HepG2 (cell line): ENCODE data around the gene TMEM232. TPM values are rescaled to one million over a fixed set of nuclear protein-coding genes. Genes with fewer than 3 reads are reported as not detected.

Source experiments
- ATAC-seq: fragments of 200-7000 bp; cut with Tn5 transposase; 3 replicates; pipeline ENCODE4 v1.9.1; 2020; ENCODE audit warnings: mild to moderate bottlenecking, moderate library complexity
- BruUV-seq: library from RNA; stranded (reverse); fragments of 400-500 nt; replicated peaks from 2 replicates; lab custom pipeline; 2021; lab: Mats Ljungman, UMichigan
- CTCF ChIA-PET: fragments of 300-600 bp; formaldehyde crosslinking; extraction: SDS; loops from one replicate; lab custom pipeline; 2021; ENCODE audit warnings: low total read pairs, inconsistent platforms, low intra/inter-chr PET ratio; lab: Yijun Ruan, JAX
- POLR2A ChIA-PET: fragments of 350-600 bp; sonication (Branson Sonifier 250); formaldehyde crosslinking; loops from one replicate; lab custom pipeline; 2020; ENCODE audit warnings: antibody characterized with exemption, inconsistent platforms; lab: Yijun Ruan, JAX
- DNase-seq: peaks from one replicate; pipeline ENCODE4 v3.0.0-alpha.2; 2015; ENCODE audit warnings: low spot score
- FAIRE-seq: peaks from 3 replicates; lab custom pipeline; 2011; peaks lifted over from hg19 to GRCh38; lab: Jason Lieb, UNC
- H2AFZ ChIP-seq: one replicate; pipeline ENCODE4 v1.6.1; 2011; ENCODE audit warnings: low read length, inconsistent platforms
- H3K27ac ChIP-seq: fragments of 300-600 bp; 3 replicates; pipeline ENCODE4 v1.8.0; 2011; ENCODE audit warnings: mixed run types, mild to moderate bottlenecking, mixed read lengths, low read length, inconsistent platforms; ENCODE audit not compliant: insufficient read depth; ENCODE audit errors: extremely low read length
- H3K27me3 ChIP-seq, 2 experiments: fragments of 200-600 bp in 1 of 2; 2 replicates in 1 of 2; 3 replicates in 1 of 2; pipeline versions ENCODE4 v1.6.0 to v1.8.0; 2011; ENCODE audit warnings: low read length in 2 of 2, mild to moderate bottlenecking in 2 of 2, moderate library complexity in 2 of 2, inconsistent platforms in 1 of 2; ENCODE audit not compliant: insufficient read depth in 2 of 2, control insufficient read depth in 1 of 2
- H3K36me3 ChIP-seq, 2 experiments: fragments of 200-600 bp in 1 of 2; replicated peaks in 1 of 2; 2 replicates in 1 of 2; 3 replicates in 1 of 2; pipeline versions ENCODE4 v1.5.1 to v1.8.0; 2011; ENCODE audit warnings: low read length in 2 of 2, inconsistent platforms in 1 of 2; ENCODE audit not compliant: insufficient read depth in 2 of 2, control insufficient read depth in 1 of 2
- H3K4me1 ChIP-seq: 2 replicates; pipeline ENCODE4 v1.5.1; 2012; ENCODE audit warnings: low read length, inconsistent platforms; ENCODE audit not compliant: insufficient read depth
- H3K4me2 ChIP-seq: 2 replicates; pipeline ENCODE4 v1.6.0; 2011; ENCODE audit warnings: low read depth, low read length, inconsistent platforms
- H3K4me3 ChIP-seq, 3 experiments: fragments of 200-600 bp in 1 of 3; sonication (generic), shearing (Covaris generic) in 1 of 3; replicated peaks in 1 of 3; 2 replicates each; pipeline ENCODE4 v1.5.1; 2011 to 2016; ENCODE audit warnings: low read length in 3 of 3, inconsistent platforms in 2 of 3, low read depth in 2 of 3, mild to moderate bottlenecking in 2 of 3, control low read depth in 1 of 3, mixed read lengths in 1 of 3; ENCODE audit not compliant: insufficient read depth in 1 of 3
- H3K79me2 ChIP-seq: one replicate; pipeline ENCODE4 v1.6.1; 2011; ENCODE audit warnings: low read length, inconsistent platforms; ENCODE audit not compliant: insufficient read depth
- H3K9ac ChIP-seq: 2 replicates; pipeline ENCODE4 v1.6.0; 2011; ENCODE audit warnings: mild to moderate bottlenecking, low read depth, low read length, inconsistent platforms; ENCODE audit not compliant: insufficient read depth
- H3K9me3 ChIP-seq: 2 replicates; pipeline ENCODE4 v1.5.1; 2012; ENCODE audit warnings: mild to moderate bottlenecking, low read length
- H4K20me1 ChIP-seq: 2 replicates; pipeline ENCODE4 v1.6.0; 2011; ENCODE audit warnings: inconsistent platforms, mild to moderate bottlenecking, low read length, moderate library complexity; ENCODE audit not compliant: insufficient read depth
- IRX3 ChIP-seq: sonication (generic); formaldehyde crosslinking; IDR thresholded peaks from 2 replicates; pipeline ENCODE4 v1.8.1; 2023; ENCODE audit warnings: mild to moderate bottlenecking, low read depth, missing genetic modification reagents, borderline replicate concordance
- KDM6A ChIP-seq: IDR thresholded peaks from 2 replicates; pipeline ENCODE4 v1.6.1; 2016; ENCODE audit warnings: low read depth
- KMT2B ChIP-seq: IDR thresholded peaks from 2 replicates; pipeline ENCODE4 v1.6.1; 2016; ENCODE audit warnings: missing genetic modification reagents, missing compliant biosample characterization
- LRRFIP1 ChIP-seq: sonication (generic); formaldehyde crosslinking; conservative IDR thresholded peaks from 2 replicates; pipeline ENCODE4 v1.4.0; 2020; ENCODE audit warnings: missing genetic modification reagents
- PLRG1 ChIP-seq: fragments of 450-650 bp; conservative IDR thresholded peaks from 2 replicates; pipeline ENCODE4 v1.6.1; 2016
- RBFOX2 ChIP-seq: fragments of 200-400 bp; formaldehyde crosslinking; IDR thresholded peaks from 2 replicates; pipeline ENCODE4 v1.6.1; 2017; ENCODE audit warnings: low read depth, mild to moderate bottlenecking, low read length
- TEAD3 ChIP-seq: optimal IDR thresholded peaks from 2 replicates; pipeline ENCODE3; 2016; ENCODE audit warnings: borderline replicate concordance
- WIZ ChIP-seq: sonication (generic); formaldehyde crosslinking; IDR thresholded peaks from 2 replicates; pipeline ENCODE4 v1.5.1; 2020; ENCODE audit warnings: mild to moderate bottlenecking, missing genetic modification reagents
- ZBTB44 ChIP-seq: sonication (generic); formaldehyde crosslinking; IDR thresholded peaks from 2 replicates; pipeline ENCODE4 v1.4.0; 2020; ENCODE audit warnings: missing genetic modification reagents
- ZNF547 ChIP-seq: sonication (generic); formaldehyde crosslinking; IDR thresholded peaks from 2 replicates; pipeline ENCODE4 v1.5.1; 2020; ENCODE audit warnings: mild to moderate bottlenecking, missing genetic modification reagents
- WGBS: methylation state at CpG from one replicate; pipeline ENCODE4 v1.1.6; 2017; ENCODE audit warnings: low lambda C conversion rate; 5-methylcytosine and 5-hydroxymethylcytosine counted together
- in situ Hi-C: cut with HindIII; loops from 2 replicates; pipeline ENCODE4 v1.10.0; 2017; ENCODE audit warnings: low pct_unique_long_range_greater_than_20kb; ENCODE audit not compliant: extremely low pct_ligation_motif_present
- intact Hi-C: fragments of 100-400 bp; cut with micrococcal nuclease; formaldehyde crosslinking; loops from one replicate; pipeline ENCODE4 v1.10.0; 2022; ENCODE audit not compliant: unreplicated experiment
- polyA plus RNA-seq, 8 experiments: library from polyadenylated mRNA; depleted of rRNA in 3 of 8; stranded (reverse) in 7 of 8; unstranded in 1 of 8; fragments of >200 nt; fragmentation: Illumina TruSeq in 4 of 8; extraction: Trizol in 4 of 8; gene quantifications; 2 replicates each; pipeline versions ENCODE4 v1.2.1 to v1.2.3, GENCODE V29; 2011 to 2016; ENCODE audit warnings: low read depth in 4 of 8, missing spikeins in 1 of 8, mixed read lengths in 1 of 8; ENCODE audit not compliant: insufficient read depth in 1 of 8
- total RNA-seq, 5 experiments: library from RNA; depleted of rRNA; stranded (reverse); fragments of >200 nt; fragmentation: Illumina TruSeq; extraction: Trizol; gene quantifications; 2 replicates each; pipeline ENCODE4 v1.2.3, GENCODE V29; 2016; ENCODE audit warnings: low read depth in 1 of 5
- TF ChIP-seq, protein P1 (sequence below): sonication (generic); formaldehyde crosslinking; IDR thresholded peaks from 2 replicates; pipeline ENCODE4 v1.5.0; 2020; ENCODE audit warnings: mild to moderate bottlenecking, missing genetic modification reagents
- TF ChIP-seq, protein P2 (sequence below): IDR thresholded peaks from 2 replicates; pipeline ENCODE4 v1.6.1; 2016; ENCODE audit warnings: control low read depth
- TF ChIP-seq, protein P3 (sequence below): sonication (generic); formaldehyde crosslinking; IDR thresholded peaks from 2 replicates; pipeline ENCODE4 v1.4.0; 2020; ENCODE audit warnings: mild to moderate bottlenecking, missing genetic modification reagents, borderline replicate concordance

The TMEM232 gene
- total and polyA plus RNA-seq, 2 of the 13 experiments (the other 11 are each of a cell fraction or from before 2014, with no cell fraction given), result 0.29 to 0.71 TPM

DNA sequence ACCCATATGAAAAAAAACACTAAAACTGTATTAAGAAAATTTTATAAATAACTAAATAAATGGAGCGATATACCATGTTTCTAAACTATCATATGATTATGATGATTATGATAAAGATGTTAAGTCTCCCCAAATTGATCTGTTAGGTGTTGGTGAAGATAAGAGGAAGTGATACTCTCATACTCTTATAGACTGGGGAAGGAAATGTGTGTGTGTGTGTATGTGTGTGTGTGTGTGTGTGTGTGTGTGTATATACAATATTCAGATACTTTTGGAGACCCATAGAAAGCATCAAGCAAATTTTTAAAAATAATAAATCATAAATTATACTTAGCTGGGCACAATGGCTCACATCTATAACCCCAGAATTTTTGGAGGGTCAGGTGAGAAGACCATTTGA, 62.9 kb downstream of the TMEM232 start:
- no peak for FAIRE-seq
- ChIA-PET CTCF (no interaction called here), POLR2A (no interaction called here)

More for the DNA sequence above, 62.9 kb downstream of the TMEM232 start:
- no peak overlapping the region for H2AFZ ChIP-seq
- no peaks in the 10 kb centered on the region for H3K36me3 ChIP-seq
- in situ Hi-C loops, result no loop called here
- 5% methylated on average over 1 of the region's 1 CpG for WGBS
- no peaks in the 10 kb centered on the region for H3K27me3 ChIP-seq
- no peaks in the 10 kb centered on the region for H3K9me3 ChIP-seq
- H3K4me3 ChIP-seq, result no peak overlapping the region
- H3K27ac ChIP-seq, result no peak overlapping the region
- intact Hi-C loops, result no loop called here
- no peaks in the 10 kb centered on the region for H3K79me2 ChIP-seq
- H4K20me1 ChIP-seq, result no peaks in the 10 kb centered on the region
- H3K4me1 ChIP-seq, result no peaks in the 10 kb centered on the region
- DNase-seq, result no peak
- H3K9ac ChIP-seq, result no peak overlapping the region
- no peak for ATAC-seq
- H3K4me2 ChIP-seq, result no peak overlapping the region
- no TSS peak for BruUV-seq
- TF ChIP-seq, protein P1, sequence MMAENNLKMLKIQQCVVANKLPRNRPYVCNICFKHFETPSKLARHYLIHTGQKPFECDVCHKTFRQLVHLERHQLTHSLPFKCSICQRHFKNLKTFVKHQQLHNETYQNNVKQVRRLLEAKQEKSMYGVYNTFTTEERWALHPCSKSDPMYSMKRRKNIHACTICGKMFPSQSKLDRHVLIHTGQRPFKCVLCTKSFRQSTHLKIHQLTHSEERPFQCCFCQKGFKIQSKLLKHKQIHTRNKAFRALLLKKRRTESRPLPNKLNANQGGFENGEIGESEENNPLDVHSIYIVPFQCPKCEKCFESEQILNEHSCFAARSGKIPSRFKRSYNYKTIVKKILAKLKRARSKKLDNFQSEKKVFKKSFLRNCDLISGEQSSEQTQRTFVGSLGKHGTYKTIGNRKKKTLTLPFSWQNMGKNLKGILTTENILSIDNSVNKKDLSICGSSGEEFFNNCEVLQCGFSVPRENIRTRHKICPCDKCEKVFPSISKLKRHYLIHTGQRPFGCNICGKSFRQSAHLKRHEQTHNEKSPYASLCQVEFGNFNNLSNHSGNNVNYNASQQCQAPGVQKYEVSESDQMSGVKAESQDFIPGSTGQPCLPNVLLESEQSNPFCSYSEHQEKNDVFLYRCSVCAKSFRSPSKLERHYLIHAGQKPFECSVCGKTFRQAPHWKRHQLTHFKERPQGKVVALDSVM, result no peak
- TF ChIP-seq RBFOX2 (no peak), KMT2B (CRISPR knock-in tag) (no peak), LRRFIP1 (no peak), IRX3 (no peak), WIZ (CRISPR knock-in tag) (no peak), PLRG1 (no peak), KDM6A (CRISPR knock-in tag) (no peak), TEAD3 (CRISPR knock-in tag) (no peak), ZBTB44 (CRISPR knock-in tag) (no peak), ZNF547 (no peak)
- TF ChIP-seq, protein P2, sequence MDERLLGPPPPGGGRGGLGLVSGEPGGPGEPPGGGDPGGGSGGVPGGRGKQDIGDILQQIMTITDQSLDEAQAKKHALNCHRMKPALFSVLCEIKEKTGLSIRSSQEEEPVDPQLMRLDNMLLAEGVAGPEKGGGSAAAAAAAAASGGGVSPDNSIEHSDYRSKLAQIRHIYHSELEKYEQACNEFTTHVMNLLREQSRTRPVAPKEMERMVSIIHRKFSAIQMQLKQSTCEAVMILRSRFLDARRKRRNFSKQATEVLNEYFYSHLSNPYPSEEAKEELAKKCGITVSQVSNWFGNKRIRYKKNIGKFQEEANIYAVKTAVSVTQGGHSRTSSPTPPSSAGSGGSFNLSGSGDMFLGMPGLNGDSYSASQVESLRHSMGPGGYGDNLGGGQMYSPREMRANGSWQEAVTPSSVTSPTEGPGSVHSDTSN, result no peak
- TF ChIP-seq, protein P3, sequence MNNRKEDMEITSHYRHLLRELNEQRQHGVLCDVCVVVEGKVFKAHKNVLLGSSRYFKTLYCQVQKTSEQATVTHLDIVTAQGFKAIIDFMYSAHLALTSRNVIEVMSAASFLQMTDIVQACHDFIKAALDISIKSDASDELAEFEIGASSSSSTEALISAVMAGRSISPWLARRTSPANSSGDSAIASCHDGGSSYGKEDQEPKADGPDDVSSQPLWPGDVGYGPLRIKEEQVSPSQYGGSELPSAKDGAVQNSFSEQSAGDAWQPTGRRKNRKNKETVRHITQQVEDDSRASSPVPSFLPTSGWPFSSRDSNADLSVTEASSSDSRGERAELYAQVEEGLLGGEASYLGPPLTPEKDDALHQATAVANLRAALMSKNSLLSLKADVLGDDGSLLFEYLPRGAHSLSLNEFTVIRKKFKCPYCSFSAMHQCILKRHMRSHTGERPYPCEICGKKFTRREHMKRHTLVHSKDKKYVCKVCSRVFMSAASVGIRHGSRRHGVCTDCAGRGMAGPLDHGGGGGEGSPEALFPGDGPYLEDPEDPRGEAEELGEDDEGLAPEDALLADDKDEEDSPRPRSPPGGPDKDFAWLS, result no peak
- TF ChIP-seq, all 625 proteins: peak for 0
